Brain microvascular endothelial cell (primary cell): ENCODE data around the gene CDH4.

Experiments
- DNase-seq: peaks from one replicate; pipeline ENCODE4 v3.0.0-alpha.2; 2020
- H3K27ac ChIP-seq: fragments of 250-450 bp; sonication (Bioruptor Pico); 2 replicates; pipeline ENCODE4 v1.5.1; 2020; ENCODE audit warnings: mild to moderate bottlenecking, moderate library complexity
- H3K27me3 ChIP-seq: fragments of 250-450 bp; sonication (Bioruptor Pico); replicated peaks from 2 replicates; pipeline ENCODE4 v1.5.1; 2020; ENCODE audit warnings: mild to moderate bottlenecking
- H3K36me3 ChIP-seq: fragments of 250-450 bp; sonication (Bioruptor Pico); replicated peaks from 2 replicates; pipeline ENCODE4 v1.5.1; 2020; ENCODE audit warnings: mild to moderate bottlenecking
- H3K4me3 ChIP-seq: 2 replicates; pipeline ENCODE4 v1.5.1; 2011; ENCODE audit warnings: low read depth, mild to moderate bottlenecking, control low read depth, low read length, moderate library complexity
- in situ Hi-C: cut with HindIII; loops from 2 replicates; pipeline ENCODE4 v1.10.0; 2017; ENCODE audit warnings: low sequenced_read_pairs, low pct_ligation_motif_present
- TF ChIP-seq, protein P1 (sequence below): IDR thresholded peaks from 2 replicates; pipeline ENCODE4 v1.5.1; 2011; ENCODE audit warnings: low read depth, mild to moderate bottlenecking, moderate library complexity, low read length, control low read depth, inconsistent platforms; ENCODE audit errors: missing control alignments

CDH4 gene

DNA sequence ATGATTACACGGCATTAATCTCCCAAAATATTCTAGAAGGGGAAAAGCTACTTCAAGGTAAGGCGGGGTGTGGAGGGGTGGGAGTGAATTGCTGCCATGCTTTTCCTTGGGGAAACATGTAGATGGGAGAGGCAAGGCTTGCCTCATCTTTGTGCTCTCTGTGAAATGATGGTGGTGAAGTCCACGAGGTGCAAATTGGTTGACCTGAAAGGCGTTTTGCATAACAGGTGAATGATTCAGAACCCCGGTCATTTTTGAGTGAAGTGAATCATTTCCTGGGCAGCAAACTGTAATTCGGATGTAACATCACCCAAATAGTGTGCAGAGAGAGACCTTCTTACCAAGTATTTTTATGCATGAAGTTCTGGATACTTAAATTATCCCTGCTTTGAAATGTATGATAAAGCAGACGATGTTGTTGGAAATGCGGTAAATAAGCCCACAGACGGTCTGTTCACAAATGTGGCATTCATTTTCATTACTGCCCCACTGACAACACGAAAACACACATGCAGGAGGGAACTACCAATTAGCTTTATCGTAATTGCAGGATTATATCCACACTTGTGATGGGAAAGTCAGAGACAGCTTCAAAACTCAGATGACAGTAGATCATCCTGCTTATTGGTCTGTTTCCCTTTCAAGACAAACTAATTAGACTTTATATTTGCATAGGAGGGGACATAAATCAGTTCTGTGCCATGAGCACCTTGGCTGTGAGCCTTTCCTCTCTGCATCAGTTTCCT, 3.0 kb downstream of the CDH4 start:
- Histone ChIP-seq H3K4me3 (no peak overlapping the region), H3K27me3 (peaks cover 25% of the 10 kb centered on the region), H3K27ac (no peak overlapping the region), H3K36me3 (no peaks in the 10 kb centered on the region)
- DNase-seq, result no peak
- in situ Hi-C loops, result no loop called here
- TF ChIP-seq, protein P1, sequence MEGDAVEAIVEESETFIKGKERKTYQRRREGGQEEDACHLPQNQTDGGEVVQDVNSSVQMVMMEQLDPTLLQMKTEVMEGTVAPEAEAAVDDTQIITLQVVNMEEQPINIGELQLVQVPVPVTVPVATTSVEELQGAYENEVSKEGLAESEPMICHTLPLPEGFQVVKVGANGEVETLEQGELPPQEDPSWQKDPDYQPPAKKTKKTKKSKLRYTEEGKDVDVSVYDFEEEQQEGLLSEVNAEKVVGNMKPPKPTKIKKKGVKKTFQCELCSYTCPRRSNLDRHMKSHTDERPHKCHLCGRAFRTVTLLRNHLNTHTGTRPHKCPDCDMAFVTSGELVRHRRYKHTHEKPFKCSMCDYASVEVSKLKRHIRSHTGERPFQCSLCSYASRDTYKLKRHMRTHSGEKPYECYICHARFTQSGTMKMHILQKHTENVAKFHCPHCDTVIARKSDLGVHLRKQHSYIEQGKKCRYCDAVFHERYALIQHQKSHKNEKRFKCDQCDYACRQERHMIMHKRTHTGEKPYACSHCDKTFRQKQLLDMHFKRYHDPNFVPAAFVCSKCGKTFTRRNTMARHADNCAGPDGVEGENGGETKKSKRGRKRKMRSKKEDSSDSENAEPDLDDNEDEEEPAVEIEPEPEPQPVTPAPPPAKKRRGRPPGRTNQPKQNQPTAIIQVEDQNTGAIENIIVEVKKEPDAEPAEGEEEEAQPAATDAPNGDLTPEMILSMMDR, result no peak

DNA sequence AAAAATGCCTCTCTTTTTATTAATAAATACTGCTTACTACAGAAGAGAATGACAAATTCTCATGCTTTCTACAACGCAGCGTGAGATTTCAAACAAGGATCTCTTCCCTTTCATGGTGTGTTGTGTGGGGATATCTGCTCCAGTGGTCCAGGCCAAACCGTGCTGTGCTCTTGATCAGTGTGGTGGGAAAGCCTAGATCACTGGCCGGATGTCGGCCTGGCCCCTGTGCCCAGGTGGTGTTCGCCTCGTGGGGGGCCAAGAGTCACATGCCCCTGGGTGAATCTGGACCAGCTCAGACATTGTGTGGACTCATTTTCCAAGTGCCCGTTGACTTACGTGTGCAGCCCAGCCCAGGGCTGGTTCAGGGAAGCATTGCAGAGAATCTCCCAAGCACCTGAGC, 4.3 kb downstream of the CDH4 start:
- TF ChIP-seq, protein P1, result no peak
- in situ Hi-C loops, result no loop called here
- DNase-seq, result no peak
- H3K27ac ChIP-seq, result no peak overlapping the region
- no peaks in the 10 kb centered on the region for H3K36me3 ChIP-seq
- H3K4me3 ChIP-seq, result no peak overlapping the region
- peaks cover 13% of the 10 kb centered on the region for H3K27me3 ChIP-seq

GRCh38 chr20:61256824-61257223, 4.8 kb downstream of the CDH4 start:
- Histone ChIP-seq H3K4me3 (no peak overlapping the region), H3K27me3 (peaks cover 9% of the 10 kb centered on the region), H3K27ac (no peak overlapping the region), H3K36me3 (no peaks in the 10 kb centered on the region)
- DNase-seq, result no peak
- in situ Hi-C loops, result no loop called here
- TF ChIP-seq, protein P1, result no peak

DNA sequence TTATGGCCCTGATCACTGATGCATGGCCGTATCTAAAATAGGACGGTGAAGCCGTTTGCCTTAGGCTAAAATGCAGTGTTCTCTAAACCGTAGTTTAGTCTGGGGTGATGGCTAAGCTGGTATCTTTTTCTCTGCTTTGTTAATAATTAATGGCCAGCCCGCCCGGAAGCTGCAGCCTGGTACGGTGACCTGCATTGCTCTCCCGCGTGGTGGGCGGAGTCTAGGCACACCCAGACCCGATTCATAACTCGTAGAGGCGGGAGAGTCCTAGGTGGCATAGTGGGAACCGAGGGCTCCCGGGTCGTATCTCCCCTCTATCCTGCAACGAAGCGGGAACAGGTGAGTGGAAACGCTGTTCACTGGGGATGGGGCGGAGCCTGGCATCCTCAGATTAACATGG, 5.5 kb downstream of the CDH4 start:
- in situ Hi-C loops, result no loop called here
- Histone ChIP-seq H3K27ac (no peak overlapping the region), H3K36me3 (no peaks in the 10 kb centered on the region), H3K4me3 (no peak overlapping the region), H3K27me3 (peaks cover 5% of the 10 kb centered on the region)
- no peak for DNase-seq
- TF ChIP-seq, protein P1, result no peak

DNA sequence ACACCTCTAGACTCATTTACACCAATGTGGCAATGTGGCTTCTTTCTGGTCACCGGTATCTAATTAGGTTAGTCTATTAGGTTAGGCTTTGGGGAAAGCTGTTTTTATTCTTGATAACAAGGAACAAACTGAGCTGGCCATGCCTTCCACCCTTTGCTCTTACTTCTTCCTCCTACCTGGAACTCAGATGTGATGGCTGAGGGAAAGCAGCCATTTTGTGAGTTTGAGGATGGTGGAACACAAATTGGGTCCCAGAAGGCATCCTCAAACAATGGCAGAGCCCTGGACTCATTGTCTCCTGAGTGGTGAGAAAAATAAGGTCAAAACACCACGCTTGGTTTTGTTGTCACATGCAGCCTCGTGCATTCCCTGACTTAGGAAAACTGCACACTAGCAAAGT, 7.7 kb downstream of the CDH4 start:
- Histone ChIP-seq H3K27me3 (no peaks in the 10 kb centered on the region), H3K4me3 (no peak overlapping the region), H3K27ac (no peak overlapping the region), H3K36me3 (no peaks in the 10 kb centered on the region)
- DNase-seq, result no peak
- TF ChIP-seq, protein P1, result no peak
- in situ Hi-C loops, result no loop called here

DNA sequence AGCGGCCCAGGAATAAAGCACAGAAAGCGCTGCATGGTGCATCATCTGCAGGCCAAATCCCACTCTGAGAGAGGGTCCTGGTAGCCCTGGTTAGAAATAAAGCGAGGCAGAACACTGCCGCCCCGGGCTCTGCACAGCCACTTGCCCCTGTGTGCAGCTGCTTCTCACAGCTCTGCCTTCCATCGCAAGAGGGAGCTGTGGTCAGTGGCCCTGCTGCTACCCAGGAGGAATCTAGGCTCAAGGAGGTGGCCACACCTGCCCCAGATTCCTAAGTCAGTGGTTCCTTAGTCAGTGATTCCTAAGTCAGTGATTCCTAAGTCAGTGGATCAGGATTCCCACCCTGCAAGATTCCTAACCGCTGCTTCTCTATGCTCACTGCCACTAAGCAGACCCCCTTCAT, 8.8 kb downstream of the CDH4 start:
- Histone ChIP-seq H3K27ac (no peak overlapping the region), H3K27me3 (no peaks in the 10 kb centered on the region), H3K36me3 (no peaks in the 10 kb centered on the region), H3K4me3 (no peak overlapping the region)
- TF ChIP-seq, protein P1, result peak; percentile 30
- no peak for DNase-seq
- in situ Hi-C loops, result no loop called here
